HL-60 (cell line): ENCODE results near the gene PTPRN2.

Experiments used
- DNase-seq, 2 experiments: peaks; one replicate each; pipeline ENCODE4 v3.0.0-alpha.2; 2010 to 2020; ENCODE audit warnings: low read depth in 1 of 2, low spot score in 1 of 2
- H3K27ac ChIP-seq: fragments of 250-450 bp; sonication (Bioruptor Pico); replicated peaks from 2 replicates; pipeline ENCODE4 v1.5.1; 2020; ENCODE audit warnings: mild to moderate bottlenecking, moderate library complexity
- H3K27me3 ChIP-seq: fragments of 250-450 bp; sonication (Bioruptor Pico); 2 replicates; pipeline ENCODE4 v1.5.1; 2021; ENCODE audit warnings: mild to moderate bottlenecking, moderate library complexity; ENCODE audit not compliant: insufficient read depth, poor library complexity, severe bottlenecking
- H3K4me3 ChIP-seq: replicated peaks from 2 replicates; pipeline ENCODE4 v1.5.1; 2011; ENCODE audit warnings: mild to moderate bottlenecking, control low read depth, low read length; ENCODE audit not compliant: insufficient read depth
- GABPA ChIP-seq: IDR thresholded peaks from 2 replicates; pipeline ENCODE4 v1.6.1; 2012; ENCODE audit warnings: low read depth
- POLR2AphosphoS5 ChIP-seq: IDR thresholded peaks from 2 replicates; pipeline ENCODE4 v1.6.1; 2012; ENCODE audit warnings: low read depth
- SPI1 ChIP-seq: IDR thresholded peaks from 2 replicates; pipeline ENCODE4 v1.6.1; 2012; ENCODE audit warnings: low read depth, mild to moderate bottlenecking, borderline replicate concordance
- TF ChIP-seq, protein P1 (sequence below): IDR thresholded peaks from one replicate; pipeline ENCODE4 v1.5.1; 2011; ENCODE audit warnings: low read length, control low read depth, inconsistent platforms; ENCODE audit not compliant: insufficient read depth
- TF ChIP-seq, protein P2 (sequence below): IDR thresholded peaks from 2 replicates; pipeline ENCODE4 v1.6.1; 2012; ENCODE audit warnings: low read depth; ENCODE audit not compliant: insufficient replicate concordance

PTPRN2 gene

DNA sequence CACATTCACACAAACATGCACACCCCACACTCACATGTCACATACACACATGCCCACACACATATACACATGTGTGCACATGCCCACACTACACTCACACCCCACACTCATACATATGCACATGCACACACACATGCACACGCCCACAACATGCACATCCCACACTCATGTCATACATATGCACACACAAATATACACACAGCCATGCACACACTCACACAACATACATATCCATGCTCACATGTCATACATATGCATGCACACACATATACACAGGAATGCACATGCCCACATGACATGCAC lies 1031.0 kb downstream of the PTPRN2 start:
- DNase-seq = no peak
- no peaks in the 10 kb centered on the region for H3K27me3 ChIP-seq
- H3K27ac ChIP-seq = no peak overlapping the region
- TF ChIP-seq, protein P1, sequence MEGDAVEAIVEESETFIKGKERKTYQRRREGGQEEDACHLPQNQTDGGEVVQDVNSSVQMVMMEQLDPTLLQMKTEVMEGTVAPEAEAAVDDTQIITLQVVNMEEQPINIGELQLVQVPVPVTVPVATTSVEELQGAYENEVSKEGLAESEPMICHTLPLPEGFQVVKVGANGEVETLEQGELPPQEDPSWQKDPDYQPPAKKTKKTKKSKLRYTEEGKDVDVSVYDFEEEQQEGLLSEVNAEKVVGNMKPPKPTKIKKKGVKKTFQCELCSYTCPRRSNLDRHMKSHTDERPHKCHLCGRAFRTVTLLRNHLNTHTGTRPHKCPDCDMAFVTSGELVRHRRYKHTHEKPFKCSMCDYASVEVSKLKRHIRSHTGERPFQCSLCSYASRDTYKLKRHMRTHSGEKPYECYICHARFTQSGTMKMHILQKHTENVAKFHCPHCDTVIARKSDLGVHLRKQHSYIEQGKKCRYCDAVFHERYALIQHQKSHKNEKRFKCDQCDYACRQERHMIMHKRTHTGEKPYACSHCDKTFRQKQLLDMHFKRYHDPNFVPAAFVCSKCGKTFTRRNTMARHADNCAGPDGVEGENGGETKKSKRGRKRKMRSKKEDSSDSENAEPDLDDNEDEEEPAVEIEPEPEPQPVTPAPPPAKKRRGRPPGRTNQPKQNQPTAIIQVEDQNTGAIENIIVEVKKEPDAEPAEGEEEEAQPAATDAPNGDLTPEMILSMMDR = no peak
- no peak for TF ChIP-seq GABPA
- TF ChIP-seq, protein P2, sequence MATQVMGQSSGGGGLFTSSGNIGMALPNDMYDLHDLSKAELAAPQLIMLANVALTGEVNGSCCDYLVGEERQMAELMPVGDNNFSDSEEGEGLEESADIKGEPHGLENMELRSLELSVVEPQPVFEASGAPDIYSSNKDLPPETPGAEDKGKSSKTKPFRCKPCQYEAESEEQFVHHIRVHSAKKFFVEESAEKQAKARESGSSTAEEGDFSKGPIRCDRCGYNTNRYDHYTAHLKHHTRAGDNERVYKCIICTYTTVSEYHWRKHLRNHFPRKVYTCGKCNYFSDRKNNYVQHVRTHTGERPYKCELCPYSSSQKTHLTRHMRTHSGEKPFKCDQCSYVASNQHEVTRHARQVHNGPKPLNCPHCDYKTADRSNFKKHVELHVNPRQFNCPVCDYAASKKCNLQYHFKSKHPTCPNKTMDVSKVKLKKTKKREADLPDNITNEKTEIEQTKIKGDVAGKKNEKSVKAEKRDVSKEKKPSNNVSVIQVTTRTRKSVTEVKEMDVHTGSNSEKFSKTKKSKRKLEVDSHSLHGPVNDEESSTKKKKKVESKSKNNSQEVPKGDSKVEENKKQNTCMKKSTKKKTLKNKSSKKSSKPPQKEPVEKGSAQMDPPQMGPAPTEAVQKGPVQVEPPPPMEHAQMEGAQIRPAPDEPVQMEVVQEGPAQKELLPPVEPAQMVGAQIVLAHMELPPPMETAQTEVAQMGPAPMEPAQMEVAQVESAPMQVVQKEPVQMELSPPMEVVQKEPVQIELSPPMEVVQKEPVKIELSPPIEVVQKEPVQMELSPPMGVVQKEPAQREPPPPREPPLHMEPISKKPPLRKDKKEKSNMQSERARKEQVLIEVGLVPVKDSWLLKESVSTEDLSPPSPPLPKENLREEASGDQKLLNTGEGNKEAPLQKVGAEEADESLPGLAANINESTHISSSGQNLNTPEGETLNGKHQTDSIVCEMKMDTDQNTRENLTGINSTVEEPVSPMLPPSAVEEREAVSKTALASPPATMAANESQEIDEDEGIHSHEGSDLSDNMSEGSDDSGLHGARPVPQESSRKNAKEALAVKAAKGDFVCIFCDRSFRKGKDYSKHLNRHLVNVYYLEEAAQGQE = no peak
- no peak for TF ChIP-seq POLR2AphosphoS5
- no peak for TF ChIP-seq SPI1
- no peak overlapping the region for H3K4me3 ChIP-seq

DNA sequence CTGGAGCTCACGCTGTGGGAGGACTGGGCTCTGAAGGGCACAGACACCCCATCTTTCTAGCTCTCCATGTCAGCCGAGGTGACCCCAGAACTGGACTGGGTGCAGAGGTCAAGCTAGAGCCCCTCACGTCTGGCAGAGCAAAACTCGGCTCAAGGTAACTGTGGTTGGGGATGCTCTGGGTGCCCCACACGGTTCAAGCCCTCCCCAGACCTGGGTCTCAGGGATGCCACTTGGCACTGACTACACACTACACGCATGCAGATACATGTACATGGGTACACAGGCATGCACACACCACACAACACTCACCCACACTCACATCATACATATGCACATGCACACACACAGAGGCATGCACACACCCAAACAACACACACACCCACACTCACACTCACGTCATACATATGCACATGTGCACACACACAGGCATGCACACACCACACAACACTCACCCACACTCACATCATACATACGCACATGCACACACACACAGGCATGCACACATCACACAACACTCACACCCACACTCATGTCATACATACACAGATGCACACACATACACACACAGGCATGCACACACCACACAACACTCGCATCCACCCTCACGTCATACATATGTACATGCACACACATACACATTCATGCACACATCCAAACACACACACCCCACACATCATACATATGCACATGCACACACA lies 1031.5 kb downstream of the PTPRN2 start:
- H3K27ac ChIP-seq = no peak overlapping the region
- H3K4me3 ChIP-seq = no peak overlapping the region
- TF ChIP-seq POLR2AphosphoS5 (no peak), SPI1 (no peak), GABPA (no peak)
- TF ChIP-seq, protein P1 = no peak
- TF ChIP-seq, protein P2 = no peak
- H3K27me3 ChIP-seq = no peaks in the 10 kb centered on the region
- DNase-seq = no peak

DNA sequence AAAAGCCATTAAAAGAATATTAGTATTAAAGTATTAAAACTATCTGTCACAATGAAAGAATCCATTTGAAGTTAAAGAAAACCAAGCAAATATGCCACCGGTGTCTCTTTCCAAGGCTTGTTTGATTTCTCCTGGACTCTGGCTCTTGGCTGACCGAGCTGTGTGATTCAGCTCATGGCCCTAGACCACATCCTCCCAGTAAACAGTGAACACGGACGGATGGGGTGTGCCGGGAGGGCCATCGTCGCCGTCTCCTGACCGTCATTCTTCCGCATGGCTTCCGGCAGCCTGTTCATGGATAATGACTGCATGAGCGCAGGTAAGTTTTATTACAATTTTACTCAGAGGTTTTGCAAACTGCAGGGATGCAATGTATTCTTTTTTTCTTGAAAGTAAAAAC lies 1032.3 kb downstream of the PTPRN2 start:
- peaks cover 2% of the 10 kb centered on the region for H3K27me3 ChIP-seq
- DNase-seq = no peak
- H3K4me3 ChIP-seq = no peak overlapping the region
- TF ChIP-seq POLR2AphosphoS5 (no peak), GABPA (no peak), SPI1 (no peak)
- TF ChIP-seq, protein P2 = no peak
- TF ChIP-seq, protein P1 = no peak
- H3K27ac ChIP-seq = no peak overlapping the region
